GM13977 (cell line): ENCODE measurements around the gene LGI1.
A peak's percentile ranks its signal among the peaks of the same experiment; 100 is the strongest.

ENCODE experiments used
- DNase-seq: peaks from one replicate; pipeline ENCODE4 v3.0.0; 2012; ENCODE audit warnings: low spot score
- in situ Hi-C: fragments of 300-500 bp; cut with MboI; formaldehyde crosslinking; loops from one replicate; pipeline ENCODE4 v1.12.0; 2022; ENCODE audit warnings: low sequenced_read_pairs, low pct_unique_long_range_greater_than_20kb, mixed read lengths, inconsistent platforms; ENCODE audit not compliant: unreplicated experiment
- TF ChIP-seq, protein P1 (sequence below): IDR thresholded peaks from 2 replicates; pipeline ENCODE4 v1.5.1; 2012; ENCODE audit warnings: mild to moderate bottlenecking, control low read depth; ENCODE audit not compliant: insufficient read depth; ENCODE audit errors: extremely low read depth, missing control alignments

Gene LGI1

DNA sequence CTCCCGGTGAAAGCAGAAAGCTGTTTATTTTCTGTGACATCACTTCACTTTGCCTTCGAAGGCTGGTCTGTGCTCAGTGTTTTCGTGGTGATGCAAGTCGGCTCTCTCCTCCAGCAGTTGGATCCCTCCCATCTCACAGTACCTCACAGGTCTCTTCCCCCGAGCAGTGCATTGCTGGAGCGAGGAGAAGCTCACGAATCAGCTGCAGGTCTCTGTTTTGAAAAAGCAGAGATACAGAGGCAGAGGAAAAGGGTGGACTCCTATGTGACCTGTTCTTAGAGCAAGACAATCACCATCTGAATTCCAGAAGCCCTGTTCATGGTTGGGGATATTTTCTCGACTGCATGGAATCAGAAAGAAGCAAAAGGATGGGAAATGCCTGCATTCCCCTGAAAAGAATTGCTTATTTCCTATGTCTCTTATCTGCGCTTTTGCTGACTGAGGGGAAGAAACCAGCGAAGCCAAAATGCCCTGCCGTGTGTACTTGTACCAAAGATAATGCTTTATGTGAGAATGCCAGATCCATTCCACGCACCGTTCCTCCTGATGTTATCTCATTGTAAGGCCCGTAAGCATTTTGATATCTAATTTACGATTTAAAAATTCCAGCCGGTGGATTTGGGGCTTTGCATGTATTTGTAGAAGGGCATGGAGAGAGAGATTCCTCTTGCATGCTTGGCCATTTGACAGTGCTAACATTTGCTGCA, at the start of gene LGI1:
Gene LGI1, plus strand, starts transcription at position 136 of the 707 bp plus-strand sequence. Its CDS starts 209 bp downstream, at position 345.
- in situ Hi-C loops: no loop called here
- no peak for DNase-seq
- TF ChIP-seq, protein P1, sequence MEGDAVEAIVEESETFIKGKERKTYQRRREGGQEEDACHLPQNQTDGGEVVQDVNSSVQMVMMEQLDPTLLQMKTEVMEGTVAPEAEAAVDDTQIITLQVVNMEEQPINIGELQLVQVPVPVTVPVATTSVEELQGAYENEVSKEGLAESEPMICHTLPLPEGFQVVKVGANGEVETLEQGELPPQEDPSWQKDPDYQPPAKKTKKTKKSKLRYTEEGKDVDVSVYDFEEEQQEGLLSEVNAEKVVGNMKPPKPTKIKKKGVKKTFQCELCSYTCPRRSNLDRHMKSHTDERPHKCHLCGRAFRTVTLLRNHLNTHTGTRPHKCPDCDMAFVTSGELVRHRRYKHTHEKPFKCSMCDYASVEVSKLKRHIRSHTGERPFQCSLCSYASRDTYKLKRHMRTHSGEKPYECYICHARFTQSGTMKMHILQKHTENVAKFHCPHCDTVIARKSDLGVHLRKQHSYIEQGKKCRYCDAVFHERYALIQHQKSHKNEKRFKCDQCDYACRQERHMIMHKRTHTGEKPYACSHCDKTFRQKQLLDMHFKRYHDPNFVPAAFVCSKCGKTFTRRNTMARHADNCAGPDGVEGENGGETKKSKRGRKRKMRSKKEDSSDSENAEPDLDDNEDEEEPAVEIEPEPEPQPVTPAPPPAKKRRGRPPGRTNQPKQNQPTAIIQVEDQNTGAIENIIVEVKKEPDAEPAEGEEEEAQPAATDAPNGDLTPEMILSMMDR: no peak

DNA sequence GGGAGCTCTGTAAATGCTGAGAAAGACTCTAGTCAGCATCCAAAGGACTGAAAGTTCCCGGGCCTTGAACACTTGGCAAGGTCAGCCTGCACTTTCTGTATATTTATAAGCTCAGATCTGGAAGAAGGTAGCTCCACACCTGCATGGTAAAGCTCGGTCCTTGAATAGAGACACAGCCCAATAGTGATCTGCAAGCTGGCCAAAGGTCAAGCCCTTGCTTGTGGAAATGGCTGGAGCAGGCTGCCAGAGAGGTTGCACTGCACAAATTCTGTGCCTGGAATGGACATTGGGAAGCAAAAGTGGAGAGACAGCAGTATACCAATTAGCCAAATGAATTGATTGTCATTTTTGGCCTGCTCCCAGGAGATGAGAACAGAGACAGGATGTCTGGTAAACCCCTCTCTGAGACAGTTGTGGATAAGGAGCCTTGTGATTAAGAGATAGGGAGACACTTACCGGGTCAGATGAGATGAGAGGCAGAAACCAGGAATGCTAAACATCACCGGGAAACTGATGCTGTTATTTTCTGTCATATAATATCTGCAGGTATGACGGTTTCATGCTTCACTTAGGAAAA, 47.3 kb upstream of the LGI1 start:
- TF ChIP-seq, protein P1: no peak
- DNase-seq: no peak
- in situ Hi-C loops: no loop called here

DNA sequence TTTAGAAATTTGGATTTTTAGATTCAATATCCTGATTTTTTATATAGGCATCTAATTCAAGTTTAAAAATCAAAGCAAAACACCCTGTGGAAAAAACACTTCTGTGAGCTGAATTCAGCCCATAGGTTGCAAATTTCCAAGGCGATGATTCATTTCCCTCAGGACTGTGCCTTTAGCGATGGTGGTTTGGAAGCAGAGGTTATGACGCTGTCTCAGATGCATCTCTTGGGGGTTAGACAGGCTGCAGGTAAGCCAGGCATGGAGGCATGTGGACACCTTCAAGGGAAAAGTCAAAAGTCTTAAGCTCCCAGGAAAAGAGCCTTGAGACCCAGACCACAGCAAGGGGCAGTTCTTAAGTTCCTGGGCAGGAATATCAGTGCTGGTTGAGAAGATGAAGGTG, 45.8 kb upstream of the LGI1 start:
- in situ Hi-C loops: no loop called here

DNA sequence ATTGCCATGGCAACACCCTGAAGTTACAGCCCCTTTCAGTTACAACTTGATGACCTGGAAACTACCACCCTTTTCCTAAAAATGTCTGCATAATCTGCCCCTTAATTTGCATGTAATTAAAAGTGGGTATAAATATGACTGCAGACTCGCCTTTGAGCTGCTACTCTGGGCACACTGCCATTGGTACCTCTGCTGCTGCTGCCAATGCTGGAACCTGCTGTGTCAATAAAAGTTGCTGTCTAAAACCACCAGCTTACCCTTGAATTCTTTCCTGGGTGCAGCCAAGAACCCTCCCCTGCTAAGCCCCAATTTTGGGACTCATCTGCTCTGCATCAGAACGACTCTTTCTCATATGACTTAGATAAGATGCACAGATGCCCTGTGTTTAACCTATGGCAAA, 45.1 kb upstream of the LGI1 start:
- no peak for DNase-seq
- in situ Hi-C loops: no loop called here
- TF ChIP-seq, protein P1: no peak

More for the DNA sequence above, 45.8 kb upstream of the LGI1 start:
- TF ChIP-seq, protein P1: no peak
- no peak for DNase-seq

DNA sequence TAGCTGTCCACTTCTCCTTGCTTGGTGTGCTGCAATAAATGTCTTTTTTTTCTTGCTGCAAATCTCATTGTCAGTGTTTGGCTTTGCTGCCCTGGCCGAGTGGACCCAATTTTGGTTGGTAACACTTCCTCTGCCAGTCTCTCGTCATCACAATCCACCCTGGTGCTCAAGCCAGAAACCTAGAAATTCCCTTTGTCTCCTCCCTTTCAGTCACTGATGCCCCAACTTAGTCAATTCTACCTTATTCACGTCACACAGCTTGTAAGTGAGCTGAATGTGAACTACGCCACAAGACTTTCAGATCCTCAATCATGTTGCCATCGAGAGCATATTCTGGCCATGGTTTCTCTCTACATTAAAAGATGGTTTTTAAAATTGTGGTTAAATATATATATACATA, 42.4 kb upstream of the LGI1 start:
- DNase-seq: peak; percentile 63
- TF ChIP-seq, protein P1: no peak
- in situ Hi-C loops: no loop called here

DNA sequence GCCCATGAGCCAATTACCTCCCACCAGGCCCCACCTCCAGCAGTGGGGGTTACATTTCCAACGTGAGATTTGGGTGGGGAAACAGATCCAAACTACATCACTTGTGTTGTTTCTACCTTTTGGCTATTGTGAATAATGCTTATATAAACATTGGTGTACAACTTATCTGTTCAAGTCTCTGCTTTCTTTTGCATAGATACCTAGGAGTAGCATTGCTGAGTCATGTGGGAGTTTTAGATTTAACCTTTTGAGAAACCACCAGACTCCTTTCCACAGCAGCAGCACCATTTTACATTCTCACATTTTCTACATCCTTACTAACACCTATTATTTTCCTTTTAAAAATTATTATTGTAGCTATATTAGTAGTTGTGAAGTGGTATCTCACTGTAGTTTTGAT, 41.0 kb upstream of the LGI1 start:
- in situ Hi-C loops: no loop called here
- TF ChIP-seq, protein P1: no peak
- DNase-seq: no peak
